ENCODE measurements around the gene TERF2IP.

DNA sequence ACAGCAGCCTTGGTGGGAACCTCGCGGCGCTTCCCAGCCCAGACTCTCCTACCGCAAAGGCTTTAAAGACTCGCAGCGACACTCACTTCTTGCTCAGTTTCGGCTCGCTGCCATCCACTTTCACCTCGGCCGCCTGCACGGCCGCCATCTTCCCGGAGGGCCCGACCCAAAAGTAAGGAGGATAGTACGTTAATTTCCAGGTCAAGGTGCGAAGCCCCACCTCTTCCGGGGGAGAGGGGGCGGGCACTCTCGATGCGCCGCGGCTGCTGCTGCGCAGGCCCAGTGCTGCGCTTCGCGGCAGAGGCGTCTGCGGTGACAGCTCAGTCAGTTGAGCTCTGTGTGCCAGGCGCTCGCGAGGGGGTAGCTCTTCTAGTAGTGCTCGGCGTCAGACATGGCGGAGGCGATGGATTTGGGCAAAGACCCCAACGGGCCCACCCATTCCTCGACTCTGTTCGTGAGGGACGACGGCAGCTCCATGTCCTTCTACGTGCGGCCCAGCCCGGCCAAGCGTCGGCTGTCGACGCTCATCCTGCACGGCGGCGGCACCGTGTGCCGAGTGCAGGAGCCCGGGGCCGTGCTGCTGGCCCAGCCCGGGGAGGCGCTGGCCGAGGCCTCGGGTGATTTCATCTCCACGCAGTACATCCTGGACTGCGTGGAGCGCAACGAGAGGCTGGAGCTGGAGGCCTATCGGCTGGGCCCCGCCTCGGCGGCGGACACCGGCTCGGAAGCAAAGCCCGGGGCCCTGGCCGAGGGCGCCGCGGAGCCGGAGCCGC, at the start of gene TERF2IP, which contains the start of gene KARS1:
- TF ChIP-seq, protein P1, sequence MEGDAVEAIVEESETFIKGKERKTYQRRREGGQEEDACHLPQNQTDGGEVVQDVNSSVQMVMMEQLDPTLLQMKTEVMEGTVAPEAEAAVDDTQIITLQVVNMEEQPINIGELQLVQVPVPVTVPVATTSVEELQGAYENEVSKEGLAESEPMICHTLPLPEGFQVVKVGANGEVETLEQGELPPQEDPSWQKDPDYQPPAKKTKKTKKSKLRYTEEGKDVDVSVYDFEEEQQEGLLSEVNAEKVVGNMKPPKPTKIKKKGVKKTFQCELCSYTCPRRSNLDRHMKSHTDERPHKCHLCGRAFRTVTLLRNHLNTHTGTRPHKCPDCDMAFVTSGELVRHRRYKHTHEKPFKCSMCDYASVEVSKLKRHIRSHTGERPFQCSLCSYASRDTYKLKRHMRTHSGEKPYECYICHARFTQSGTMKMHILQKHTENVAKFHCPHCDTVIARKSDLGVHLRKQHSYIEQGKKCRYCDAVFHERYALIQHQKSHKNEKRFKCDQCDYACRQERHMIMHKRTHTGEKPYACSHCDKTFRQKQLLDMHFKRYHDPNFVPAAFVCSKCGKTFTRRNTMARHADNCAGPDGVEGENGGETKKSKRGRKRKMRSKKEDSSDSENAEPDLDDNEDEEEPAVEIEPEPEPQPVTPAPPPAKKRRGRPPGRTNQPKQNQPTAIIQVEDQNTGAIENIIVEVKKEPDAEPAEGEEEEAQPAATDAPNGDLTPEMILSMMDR (IDR thresholded peaks at IDR 0.05) = no peak
- peak in 1 of 2 donors; percentile 89 for TF ChIP-seq POLR2A (IDR thresholded peaks at IDR 0.05)
